HG03025 (cell line): ENCODE measurements around the gene PTPN5.

Experiments used
- ATAC-seq: cut with Tn5 transposase; IDR thresholded peaks from one replicate; pipeline ENCODE4 v1.9.1; 2021; ENCODE audit warnings: mild to moderate bottlenecking, moderate library complexity; ENCODE audit not compliant: unreplicated experiment, low FRiP score

Gene PTPN5

GRCh38 chr11:18774801-18775200 is 16.8 kb downstream of the PTPN5 start:
- no peak for ATAC-seq

GRCh38 chr11:18773681-18774080 is 17.9 kb downstream of the PTPN5 start:
- ATAC-seq: no peak

- ATAC-seq: no peak
Measured at GRCh38 chr11:18773104-18773503, 18.5 kb downstream of the PTPN5 start.

- ATAC-seq: no peak
Measured at GRCh38 chr11:18772211-18772610, 19.4 kb downstream of the PTPN5 start.

- ATAC-seq: no peak
Measured at GRCh38 chr11:18771266-18772035, 20.1 kb downstream of the PTPN5 start.

- ATAC-seq: no peak
Measured at GRCh38 chr11:18770479-18771125, 21.0 kb downstream of the PTPN5 start.

- peak; percentile 35 for ATAC-seq
Measured at GRCh38 chr11:18769802-18770456, 21.7 kb downstream of the PTPN5 start.

GRCh38 chr11:18768978-18769377 is 22.6 kb downstream of the PTPN5 start:
- no peak for ATAC-seq

GRCh38 chr11:18768472-18768901 is 23.1 kb downstream of the PTPN5 start:
- peak; percentile 83 for ATAC-seq

GRCh38 chr11:18766015-18766414 is 25.6 kb downstream of the PTPN5 start:
- no peak for ATAC-seq

GRCh38 chr11:18765554-18765953 is 26.0 kb downstream of the PTPN5 start:
- no peak for ATAC-seq

- no peak for ATAC-seq
Measured at GRCh38 chr11:18761741-18762140, 29.9 kb downstream of the PTPN5 start.

- ATAC-seq: no peak
Measured at GRCh38 chr11:18761144-18761543, 30.5 kb downstream of the PTPN5 start.

- no peak for ATAC-seq
Measured at GRCh38 chr11:18757811-18758210, 33.8 kb downstream of the PTPN5 start.

- ATAC-seq: no peak
Measured at GRCh38 chr11:18756889-18757288, 34.7 kb downstream of the PTPN5 start.

GRCh38 chr11:18754308-18754707 is 37.3 kb downstream of the PTPN5 start:
- no peak for ATAC-seq

- no peak for ATAC-seq
Measured at GRCh38 chr11:18752502-18752901, 39.1 kb downstream of the PTPN5 start.

- ATAC-seq: no peak
Measured at GRCh38 chr11:18750944-18751343, 40.7 kb downstream of the PTPN5 start.

- no peak for ATAC-seq
Measured at GRCh38 chr11:18749681-18750319, 41.8 kb downstream of the PTPN5 start.

GRCh38 chr11:18748766-18749365 is 42.7 kb downstream of the PTPN5 start:
- ATAC-seq: no peak

GRCh38 chr11:18745251-18745650 is 46.3 kb downstream of the PTPN5 start:
- ATAC-seq: no peak
